H54 (cell line): ENCODE measurements around the gene FLNB.
A peak's percentile ranks its signal among the peaks of the same experiment; 100 is the strongest.
"Not testable (repeated sequence)": the region's sequence is repeated elsewhere in the genome, so short reads cannot be mapped to it uniquely, and the experiment has no call there.

ENCODE experiments used
- DNase-seq: peaks from one replicate; pipeline ENCODE4 v3.0.0; 2011; ENCODE audit warnings: low spot score, mixed read lengths; ENCODE audit not compliant: insufficient read length
- FAIRE-seq: peaks from 3 replicates; lab custom pipeline; 2011; peaks lifted over from hg19 to GRCh38; lab: Jason Lieb, UNC
- POLR2A ChIP-seq: IDR thresholded peaks from 2 replicates; pipeline ENCODE4 v1.6.1; 2011; ENCODE audit warnings: low read depth, mild to moderate bottlenecking, low read length

FLNB gene

DNA sequence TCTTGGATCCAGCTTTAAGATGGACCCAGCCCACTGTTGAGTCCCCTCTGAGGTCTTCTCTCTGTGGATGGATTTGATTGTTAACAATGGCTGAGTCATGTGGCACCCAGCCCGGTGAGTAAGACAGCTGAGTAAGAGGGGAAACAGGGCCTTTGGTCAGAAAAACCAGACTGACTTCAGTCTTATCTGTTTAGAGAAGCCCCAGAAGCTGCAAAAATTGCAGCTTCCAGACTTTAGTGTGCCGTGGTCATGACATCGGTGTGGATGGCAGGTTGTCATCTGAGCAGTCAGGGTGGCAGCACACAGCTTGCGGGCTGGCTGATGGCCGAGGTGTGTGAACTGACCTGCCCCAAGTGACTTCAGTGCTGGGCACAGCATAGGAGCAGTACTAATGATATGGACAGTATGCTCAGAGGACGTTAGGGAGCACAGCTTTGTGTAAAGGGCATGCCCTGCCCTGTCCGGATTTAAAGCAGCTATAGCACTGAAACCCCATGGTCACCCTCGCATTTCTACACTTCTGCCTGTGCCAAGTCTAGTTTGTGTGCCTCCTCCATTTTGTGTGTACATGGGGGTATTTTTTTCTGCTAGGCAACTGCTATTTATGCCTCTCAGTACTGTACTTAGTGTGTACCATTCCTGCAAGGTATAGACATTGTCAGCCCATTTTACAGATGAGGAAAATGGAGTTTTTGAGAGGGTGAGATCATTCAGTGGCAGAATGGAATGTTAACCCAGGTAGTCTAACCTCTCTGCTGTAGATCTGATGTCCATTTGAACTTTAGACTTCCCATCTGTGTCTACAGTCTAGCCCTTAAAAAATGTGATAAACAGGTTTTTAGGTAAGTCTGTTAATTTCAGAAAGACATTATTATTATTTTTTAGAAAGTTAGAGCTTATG is 44.4 kb downstream of the FLNB start:
- DNase-seq, result no peak
- TF ChIP-seq POLR2A, result no peak
- FAIRE-seq, result peak; percentile 78

DNA sequence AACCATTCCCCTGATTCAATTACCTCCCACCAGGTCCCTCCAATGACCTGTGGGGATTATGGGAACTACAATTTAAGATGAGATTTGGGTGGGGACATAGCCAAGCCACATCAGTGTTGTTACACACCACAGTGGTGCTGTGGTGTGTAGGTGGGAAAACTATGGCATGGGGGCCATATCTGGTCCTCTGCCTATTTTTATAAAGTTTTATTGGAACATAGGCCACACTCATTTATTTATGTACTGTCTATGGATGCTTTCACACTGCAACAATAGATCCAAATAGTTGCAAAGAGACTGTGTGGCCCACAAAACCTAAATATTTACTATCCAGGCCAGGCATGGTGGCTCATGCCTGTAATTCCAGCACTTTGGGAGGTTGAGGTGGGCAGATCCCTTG is 46.4 kb downstream of the FLNB start:
- DNase-seq (no peak), FAIRE-seq (no peak)
- no peak for TF ChIP-seq POLR2A

DNA sequence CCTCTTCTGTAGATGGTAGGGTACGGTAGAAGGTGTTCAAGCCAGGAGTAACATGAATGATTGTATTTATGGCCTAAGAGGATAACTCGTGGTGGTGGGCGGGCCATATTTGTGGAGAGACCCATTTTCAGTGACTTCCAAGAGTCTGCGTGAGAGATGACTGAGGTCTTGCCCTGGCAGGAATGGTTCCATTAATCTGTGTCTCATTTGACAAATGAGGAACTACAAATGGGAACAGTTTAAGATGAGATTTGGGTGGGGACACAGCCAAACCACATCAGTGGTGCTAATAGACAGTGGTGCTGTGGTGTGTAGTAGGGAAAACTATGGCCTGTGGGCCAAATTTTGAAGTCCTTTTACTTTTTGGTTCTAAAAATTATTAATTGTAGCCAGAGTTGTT is 47.1 kb downstream of the FLNB start:
- no peak for TF ChIP-seq POLR2A
- DNase-seq (no peak), FAIRE-seq (no peak)

DNA sequence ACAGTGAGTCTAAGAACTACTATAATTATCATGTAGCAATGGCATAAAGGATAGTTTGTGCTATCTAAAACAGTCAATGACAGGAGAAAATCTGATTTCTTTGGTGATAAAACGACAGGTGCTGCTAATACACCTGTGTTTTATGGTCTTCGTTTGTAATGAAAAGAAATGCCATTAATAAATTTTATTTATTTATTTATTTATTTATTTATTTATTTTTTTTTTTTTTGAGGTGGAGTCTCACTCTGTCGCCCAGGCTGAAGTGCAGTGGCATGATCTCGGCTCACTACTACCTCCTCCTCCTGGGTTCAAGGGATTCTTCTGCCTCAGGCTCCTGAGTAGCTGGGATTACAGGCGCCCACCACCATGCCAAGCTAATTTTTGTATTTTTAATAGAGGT is 47.7 kb downstream of the FLNB start:
- FAIRE-seq, DNase-seq: not testable (repeated sequence)

DNA sequence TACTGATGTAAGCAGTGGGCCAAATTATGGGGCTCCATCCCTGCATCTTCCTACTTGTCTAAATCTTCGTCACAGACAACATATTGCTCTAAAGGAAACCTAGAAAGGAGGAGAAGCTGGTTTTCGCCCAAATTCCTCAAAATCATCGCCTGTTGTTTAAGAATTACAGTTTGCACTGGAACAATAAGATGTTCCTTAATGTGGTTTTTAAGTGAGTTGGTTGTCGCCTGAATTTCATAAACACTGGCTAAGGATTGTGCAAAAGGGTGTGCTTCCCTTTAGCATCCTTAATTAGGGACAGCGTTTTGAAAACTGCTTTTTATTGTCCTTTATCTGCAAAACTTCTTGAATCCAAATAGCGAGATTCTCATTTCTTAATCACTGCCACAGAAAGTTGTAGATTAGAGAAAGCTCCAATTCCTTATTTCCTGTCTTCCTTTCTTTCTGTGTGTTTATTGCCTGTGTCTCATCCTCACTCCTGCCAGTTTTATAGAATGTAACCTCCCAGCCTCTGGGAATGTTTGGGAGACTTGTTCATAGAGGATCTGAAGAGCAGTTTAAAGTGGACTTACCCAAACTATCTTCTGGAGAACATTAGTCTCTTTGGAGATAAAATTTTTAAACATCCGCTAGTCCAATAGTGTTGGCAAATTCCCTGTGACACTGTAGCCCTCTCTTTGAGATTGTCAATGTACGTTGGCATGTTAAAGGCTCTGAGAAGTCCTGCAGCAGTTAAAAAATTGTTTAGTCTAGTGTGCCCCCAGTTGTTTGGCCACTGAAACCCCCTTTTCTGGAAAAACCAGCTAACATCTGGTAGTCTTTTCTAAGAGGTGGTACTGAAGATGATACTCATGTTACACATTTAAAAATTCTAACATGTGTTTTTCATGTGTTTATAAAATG is 50.4 kb downstream of the FLNB start:
- TF ChIP-seq POLR2A, result no peak
- DNase-seq (no peak), FAIRE-seq (no peak)

DNA sequence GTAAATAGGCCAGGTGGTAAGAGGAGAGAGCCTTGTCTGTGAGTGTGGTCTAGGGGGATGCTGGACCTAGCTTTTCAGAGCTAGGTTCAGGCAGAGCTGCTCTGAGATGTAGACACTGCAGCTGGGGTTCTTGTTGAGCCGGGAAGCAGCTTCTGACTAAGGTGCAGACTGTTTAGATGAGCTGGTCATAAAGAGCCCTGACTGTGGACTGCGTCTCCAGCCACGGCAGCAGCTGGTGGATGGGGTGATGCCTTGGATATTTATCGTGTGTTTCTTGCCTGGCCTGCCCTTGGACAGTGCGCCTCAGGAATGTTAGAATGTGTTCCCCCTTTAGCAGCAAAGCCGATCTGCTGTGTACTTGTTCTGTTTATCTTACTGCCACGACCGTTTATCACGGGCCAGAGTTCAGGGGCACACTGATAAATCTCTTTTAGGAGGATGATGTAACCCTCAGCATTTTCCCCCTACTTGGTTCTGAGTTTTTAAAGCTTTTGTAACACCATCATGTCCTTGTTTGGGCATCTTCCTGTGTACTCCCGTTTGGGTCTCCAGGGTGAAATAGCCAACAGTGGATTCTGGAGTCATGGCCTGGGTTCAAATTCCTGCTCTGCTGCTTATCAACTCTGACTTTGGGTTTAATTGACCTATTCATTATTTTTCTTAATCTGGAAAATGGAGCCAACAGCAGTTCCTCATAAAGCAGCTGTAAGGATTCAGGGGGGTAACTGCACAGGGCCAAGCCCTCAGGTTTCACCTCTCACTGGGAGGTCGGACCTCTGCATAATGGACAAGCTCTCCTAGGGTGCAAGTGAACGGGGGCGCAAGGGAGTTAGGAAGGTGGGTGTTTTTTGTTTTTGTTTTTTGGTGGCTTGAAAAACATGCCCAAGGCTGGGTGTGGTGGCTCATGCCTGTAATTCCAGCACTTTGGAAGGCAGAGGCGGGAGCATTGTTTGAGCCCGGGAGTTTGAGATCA is 51.4 kb downstream of the FLNB start:
- TF ChIP-seq POLR2A, result no peak
- FAIRE-seq, result no peak
- DNase-seq, result no peak

DNA sequence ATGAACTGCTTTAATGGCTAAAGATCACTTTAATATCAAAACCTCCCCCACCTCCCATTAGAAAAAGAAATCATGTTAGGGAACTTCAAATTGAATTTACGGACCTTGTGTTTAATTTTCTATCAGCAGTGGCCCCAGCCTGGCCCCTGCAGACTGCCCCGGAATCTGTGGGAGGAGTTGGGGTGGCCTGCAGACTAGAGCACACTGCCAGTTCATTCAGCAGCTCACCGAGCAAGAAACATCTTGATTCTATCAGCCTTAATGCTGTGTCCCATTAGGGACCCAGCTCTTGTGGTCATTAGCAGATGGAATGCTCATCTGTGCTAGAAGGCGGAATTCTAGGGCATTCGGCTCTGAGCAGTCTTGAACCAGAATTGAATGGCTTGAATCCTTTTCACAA is 54.2 kb downstream of the FLNB start:
- TF ChIP-seq POLR2A, result no peak
- no peak for FAIRE-seq
- DNase-seq, result no peak

DNA sequence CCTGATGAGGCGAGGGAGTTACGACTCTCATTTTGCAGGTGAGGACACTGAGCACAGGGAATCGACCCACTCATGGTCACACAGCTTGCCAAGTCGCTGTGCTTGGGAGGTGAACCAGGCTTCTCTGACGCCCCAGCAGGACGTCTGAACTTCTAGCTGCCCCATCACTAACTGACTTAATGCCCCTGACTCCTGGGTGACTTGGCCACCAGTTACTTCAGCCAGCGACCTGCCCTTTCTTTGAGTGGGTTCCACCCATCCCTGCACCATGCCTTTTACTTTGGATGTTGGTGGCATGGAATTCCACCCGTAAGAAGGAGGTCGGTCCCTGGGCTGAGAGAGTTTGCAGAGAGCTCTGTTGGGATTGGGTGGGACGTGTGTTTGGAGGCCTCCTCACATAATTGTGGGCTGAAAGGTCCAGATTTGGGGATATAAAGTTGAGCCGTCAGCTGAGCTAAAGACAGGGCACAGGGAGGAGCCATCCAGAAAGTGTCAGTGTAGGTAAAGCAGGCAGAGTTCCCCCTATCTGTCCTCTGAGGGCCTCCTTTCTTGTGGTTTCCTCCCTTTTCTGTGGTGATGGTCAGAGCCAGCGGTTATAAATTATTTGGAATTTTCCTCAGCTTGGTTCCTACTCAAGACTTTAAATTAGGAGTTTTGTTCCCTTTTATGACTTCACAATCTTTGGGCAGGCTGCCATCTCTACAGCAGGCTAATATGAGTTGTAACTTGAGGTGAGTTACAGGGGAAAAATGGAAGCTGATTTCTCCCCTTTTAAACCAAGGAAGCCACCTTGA is 55.0 kb downstream of the FLNB start:
- TF ChIP-seq POLR2A, result no peak
- FAIRE-seq (no peak), DNase-seq (no peak)

DNA sequence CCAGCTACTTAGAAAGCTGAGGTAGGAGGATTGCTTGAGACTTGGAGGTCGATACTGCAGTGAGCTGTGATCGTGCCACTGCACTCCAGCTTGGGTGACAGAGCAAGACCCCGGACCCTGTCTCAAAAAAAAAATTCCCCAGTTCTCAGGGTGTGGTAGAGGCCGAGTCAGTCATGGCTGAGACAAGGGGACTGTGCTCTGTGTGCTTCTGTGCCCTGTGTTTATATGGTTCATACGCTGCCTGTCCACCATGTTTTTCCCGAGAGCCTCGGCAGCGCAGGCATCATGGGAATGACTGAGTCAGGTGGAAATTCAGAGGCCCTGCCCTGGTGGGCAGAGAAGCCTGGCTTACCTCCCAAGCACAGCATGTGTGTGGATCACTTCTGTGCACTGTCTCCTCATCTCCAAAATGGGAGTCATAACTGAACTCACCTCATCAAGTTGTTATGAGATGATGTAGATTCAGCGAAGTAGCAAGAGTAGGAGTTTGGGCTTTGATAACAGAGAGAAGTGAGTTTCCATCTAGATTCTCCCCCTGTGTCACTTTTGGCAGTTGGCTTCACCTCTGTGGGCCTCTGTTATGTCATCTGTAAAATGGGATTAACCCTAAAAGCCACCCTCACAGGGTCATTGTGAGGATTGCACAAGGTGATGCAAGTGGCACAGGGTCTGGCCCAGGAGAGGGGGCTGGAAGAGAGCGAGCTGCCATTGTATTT is 56.9 kb downstream of the FLNB start:
- no peak for TF ChIP-seq POLR2A
- FAIRE-seq (no peak), DNase-seq (no peak)

DNA sequence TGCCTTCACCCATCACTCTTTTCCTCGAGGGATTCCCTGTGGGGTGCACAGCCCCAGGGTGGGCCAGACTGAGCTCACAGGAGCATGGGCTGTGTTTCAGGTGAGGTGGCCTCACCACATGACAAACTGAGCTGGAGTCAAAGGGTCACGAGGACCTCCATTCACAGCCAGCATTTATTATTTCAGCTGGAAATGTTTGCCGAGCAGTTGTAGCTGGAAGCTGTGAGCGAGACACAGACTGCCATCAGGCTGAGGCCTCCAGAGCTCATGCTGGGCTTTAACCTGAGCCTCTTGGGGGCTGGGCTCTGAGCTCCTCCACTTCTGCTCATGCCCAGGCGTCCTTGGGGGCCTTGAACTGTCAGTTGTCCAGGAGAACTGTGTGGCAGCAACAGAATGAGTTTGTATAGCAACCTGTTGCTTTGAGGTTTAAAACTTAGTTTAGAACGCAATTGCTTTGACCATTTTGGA is 57.5 kb downstream of the FLNB start:
- TF ChIP-seq POLR2A, result no peak
- DNase-seq, result no peak
- no peak for FAIRE-seq

DNA sequence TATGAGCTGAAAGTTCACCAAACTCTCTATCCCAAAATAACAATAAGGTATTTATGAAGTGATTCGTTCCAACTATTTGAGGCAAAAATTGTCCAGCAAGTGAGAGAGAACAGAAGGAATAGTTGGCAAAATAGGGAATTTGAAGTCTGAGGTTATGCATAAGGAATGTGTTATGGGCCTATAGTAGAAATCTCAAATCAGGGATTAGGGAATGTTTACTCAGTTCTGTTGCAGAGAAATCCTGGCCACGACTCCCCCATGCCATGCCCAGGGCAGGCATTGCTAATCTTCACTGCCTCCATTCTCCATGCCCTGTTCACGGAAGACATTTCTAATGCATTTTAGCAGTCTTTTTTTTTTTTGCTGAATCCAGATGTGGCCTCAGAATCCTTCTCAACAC is 58.6 kb downstream of the FLNB start:
- FAIRE-seq (no peak), DNase-seq (no peak)
- TF ChIP-seq POLR2A, result no peak
